Activated gamma-delta T cell treated with anti-CD3 and anti-CD28 coated beads, Interleukin-2, amount 50 U/mL, for 16 hours (primary cell): ENCODE results near the gene FMO4.
"Not testable (repeated sequence)": the region's sequence is repeated elsewhere in the genome, so short reads cannot be mapped to it uniquely, and the experiment has no call there.

Experiments used
- DNase-seq: peaks from one replicate; pipeline ENCODE4 v3.0.0-alpha.2; 2020; ENCODE audit warnings: low read depth

FMO4 gene

GRCh38 chr1:171334024-171334640 is 20.1 kb downstream of the FMO4 start:
- DNase-seq = no peak

GRCh38 chr1:171335964-171336363 is 22.0 kb downstream of the FMO4 start:
- no peak for DNase-seq

GRCh38 chr1:171339345-171339744 is 25.4 kb downstream of the FMO4 start:
- DNase-seq = not testable (repeated sequence)

DNA sequence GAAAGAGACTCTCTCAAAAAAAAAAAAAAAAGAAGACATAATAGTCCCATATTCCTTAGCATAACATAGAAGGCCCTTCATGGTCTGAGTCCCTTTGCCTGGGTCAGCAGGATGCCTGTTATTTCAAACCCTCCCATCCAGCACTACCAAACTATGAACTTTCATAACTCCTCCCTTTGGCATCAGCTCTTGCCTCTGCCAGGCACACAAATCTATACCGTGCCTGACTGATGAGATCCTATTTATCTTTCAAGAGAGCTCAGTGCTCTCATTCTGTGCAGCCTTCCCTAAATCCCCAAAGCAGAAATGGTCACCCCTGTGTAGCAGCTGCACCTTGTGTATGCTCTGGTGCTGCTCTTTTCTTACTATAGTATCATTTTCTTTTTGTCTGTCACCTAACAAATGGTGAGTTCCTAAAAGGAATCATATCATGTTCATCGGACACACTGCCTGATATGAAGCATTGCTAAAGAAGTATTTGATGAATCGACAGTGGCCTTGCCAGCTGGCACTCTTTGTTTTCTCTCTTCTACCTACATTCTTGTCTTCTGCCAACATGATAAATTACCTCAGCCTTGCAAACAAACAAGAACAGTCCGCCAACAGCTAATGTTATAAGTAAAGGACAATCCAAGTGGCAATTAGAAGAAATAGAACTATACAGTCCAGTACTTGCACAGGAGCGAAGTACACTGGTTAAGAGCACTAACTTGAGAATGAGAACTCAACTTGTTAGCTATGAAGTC is 29.9 kb downstream of the FMO4 start:
- DNase-seq = no peak

GRCh38 chr1:171344473-171344820 is 30.5 kb downstream of the FMO4 start:
- DNase-seq = no peak

DNA sequence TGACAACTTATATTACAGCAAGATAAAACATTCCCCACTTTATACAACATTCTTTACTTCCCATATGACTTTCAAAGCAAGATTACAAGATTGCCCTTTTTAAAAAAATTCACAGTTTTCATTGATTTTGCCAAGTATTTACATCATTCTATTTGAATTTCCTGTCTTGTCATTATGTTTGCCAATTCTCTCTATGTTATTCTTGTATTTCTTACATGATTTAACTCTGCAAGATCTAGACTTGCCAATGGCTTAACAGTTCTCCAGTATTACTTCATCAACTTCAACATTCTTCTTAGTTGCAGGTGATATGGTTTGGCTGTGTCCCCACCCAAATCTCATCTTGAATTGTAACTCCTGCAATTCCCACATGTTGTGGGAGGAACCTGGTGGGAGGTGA is 31.6 kb downstream of the FMO4 start:
- no peak for DNase-seq

GRCh38 chr1:171346881-171347280 is 32.9 kb downstream of the FMO4 start:
- no peak for DNase-seq

DNA sequence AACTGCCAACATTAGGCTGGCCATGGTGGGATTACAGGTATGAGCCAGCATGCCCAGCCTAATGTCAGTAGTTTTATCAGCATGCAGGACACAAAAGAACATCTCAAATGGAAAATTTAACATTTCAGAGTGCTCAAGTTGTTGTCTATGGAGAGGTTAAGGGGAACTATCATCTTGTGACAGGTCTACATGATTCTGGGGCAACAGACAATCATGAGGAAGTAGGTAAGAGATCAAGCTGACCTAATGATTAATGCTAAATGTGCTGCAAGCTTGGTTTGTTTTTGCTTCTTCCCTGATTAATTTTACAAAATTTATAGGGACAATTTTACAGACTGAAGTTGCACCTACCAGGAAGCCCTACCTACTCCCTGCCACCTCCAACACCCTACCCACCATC is 36.6 kb downstream of the FMO4 start:
- no peak for DNase-seq

- no peak for DNase-seq
Observed at GRCh38 chr1:171351961-171352360, 38.0 kb downstream of the FMO4 start.

- no peak for DNase-seq
Observed at GRCh38 chr1:171352554-171352953, 38.6 kb downstream of the FMO4 start.

DNA sequence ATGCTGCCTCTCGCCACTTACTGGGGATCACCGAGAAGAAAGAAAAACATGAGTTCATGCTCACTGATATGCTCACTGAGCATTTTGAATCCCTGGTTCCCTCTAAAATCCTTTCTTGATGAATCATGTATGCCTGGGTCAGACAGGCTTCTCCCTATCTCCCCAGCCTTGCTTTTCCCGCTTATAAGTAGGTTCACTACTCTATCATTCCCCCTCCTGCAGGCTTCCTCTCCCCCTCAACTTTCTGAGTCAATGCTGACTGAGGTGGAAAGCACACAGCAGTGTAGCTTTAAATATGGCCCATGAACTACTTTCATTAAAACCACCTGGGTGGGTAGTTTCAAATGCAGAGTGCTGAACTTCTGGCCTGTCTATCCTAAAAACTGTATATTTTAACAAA is 41.7 kb downstream of the FMO4 start:
- DNase-seq = no peak

- DNase-seq = no peak
Observed at GRCh38 chr1:171357179-171357578, 43.2 kb downstream of the FMO4 start.

GRCh38 chr1:171359355-171359648 is 45.3 kb downstream of the FMO4 start:
- DNase-seq = not testable (repeated sequence)

GRCh38 chr1:171359731-171360527 is 45.9 kb downstream of the FMO4 start:
- not testable (repeated sequence) for DNase-seq

- DNase-seq = no peak
Observed at GRCh38 chr1:171366085-171366484, 52.1 kb downstream of the FMO4 start.

DNA sequence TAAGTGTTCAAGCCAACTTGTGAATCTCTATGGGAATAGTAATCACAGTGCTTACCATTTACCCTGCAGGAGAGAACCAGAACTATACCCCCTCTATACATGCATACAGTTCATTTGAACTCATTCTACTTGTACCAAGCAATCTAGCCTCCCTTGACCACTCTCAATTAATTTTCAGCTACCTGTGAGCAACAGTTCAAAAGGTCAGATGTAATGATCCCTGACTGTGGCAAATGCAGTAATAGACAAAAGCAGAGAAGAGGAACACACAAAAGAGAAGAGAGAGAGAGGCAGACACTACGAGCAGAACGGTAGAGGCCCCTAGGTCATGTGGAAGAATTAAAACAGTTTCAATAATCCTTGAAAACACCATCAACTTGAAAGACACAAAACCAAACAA is 52.8 kb downstream of the FMO4 start:
- no peak for DNase-seq

- DNase-seq = no peak
Observed at GRCh38 chr1:171367436-171367835, 53.5 kb downstream of the FMO4 start.

GRCh38 chr1:171372418-171373084 is 58.6 kb downstream of the FMO4 start:
- no peak for DNase-seq

DNA sequence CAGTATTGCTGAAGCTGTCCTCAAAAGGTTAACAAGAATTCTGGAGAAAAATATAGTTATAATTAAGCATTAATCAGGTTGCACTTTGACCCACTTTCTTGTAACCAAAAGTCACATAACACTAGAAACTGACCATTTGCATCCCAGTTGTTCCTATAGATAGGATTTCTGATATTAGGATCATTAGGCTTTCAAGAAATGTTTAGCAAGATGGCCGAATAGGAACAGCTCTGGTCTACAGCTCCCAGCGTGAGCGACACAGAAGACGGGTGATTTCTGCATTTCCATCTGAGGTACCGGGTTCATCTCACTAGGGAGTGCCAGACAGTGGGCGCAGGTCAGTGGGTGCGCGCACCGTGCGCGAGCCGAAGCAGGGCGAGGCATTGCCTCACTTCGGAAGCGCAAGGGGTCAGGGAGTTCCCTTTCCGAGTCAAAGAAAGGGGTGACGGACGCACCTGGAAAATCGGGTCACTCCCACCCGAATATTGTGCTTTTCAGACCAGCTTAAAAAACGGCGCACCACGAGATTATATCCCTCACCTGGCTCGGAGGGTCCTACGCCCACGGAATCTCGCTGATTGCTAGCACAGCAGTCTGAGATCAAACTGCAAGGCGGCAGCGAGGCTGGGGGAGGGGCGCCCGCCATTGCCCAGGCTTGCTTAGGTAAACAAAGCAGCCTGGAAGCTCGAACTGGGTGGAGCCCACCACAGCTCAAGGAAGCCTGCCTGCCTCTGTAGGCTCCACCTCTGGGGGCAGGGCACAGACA is 59.6 kb downstream of the FMO4 start:
- not testable (repeated sequence) for DNase-seq

DNA sequence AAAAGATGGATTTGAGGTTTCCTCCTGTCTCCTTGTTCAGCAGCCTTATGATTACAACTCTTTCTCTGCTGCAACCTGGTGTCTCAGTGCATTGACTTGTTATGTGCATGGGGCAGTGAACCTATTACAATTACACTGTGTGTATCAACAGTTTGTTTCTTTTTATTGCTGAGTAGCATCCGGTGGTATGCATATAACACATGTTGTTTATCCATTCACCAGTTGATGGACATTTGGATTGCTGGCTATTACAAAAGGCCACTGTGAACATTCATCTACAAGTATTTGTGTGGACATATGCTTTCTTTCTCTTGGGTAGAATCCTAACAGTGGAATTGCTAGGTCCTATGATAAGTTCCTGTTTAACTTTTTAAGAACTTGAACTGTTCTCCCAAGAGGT is 65.9 kb downstream of the FMO4 start:
- DNase-seq = no peak

- DNase-seq = no peak
Observed at GRCh38 chr1:171381866-171382210, 67.9 kb downstream of the FMO4 start.

DNA sequence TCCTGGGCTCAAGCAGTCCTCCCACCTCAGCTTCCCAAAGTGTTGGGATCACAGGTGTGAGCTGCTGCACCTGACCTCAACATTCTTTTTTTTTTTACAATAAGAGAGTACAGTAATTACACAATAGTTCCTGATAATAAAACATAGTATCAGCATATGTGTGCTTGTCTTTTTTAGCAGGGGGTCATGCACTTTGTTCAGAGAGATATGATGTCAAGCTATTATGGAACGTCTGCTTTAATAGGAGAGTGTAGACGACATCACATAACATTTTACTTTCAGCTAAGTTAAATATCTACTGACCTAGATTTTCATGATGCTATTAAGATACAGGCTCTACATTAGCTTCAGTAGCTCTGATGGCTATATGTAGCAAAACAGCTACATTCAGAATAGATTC is 70.5 kb downstream of the FMO4 start:
- no peak for DNase-seq
